Body of pancreas (tissue), 4 donors: ENCODE results near the gene DISP2. TPM values are rescaled to one million over a fixed set of nuclear protein-coding genes. Genes with fewer than 3 reads are reported as not detected.
A peak's percentile ranks its signal among the peaks of the same experiment; 100 is the strongest.

Source experiments
- ATAC-seq: fragments of 150-250 bp; one replicate; pipeline ENCODE4 v1.9.1; 2016
- DNase-seq, 4 donors: peaks; one replicate each; pipeline ENCODE4 v3.0.0-alpha.2; 2019
- H3K27ac ChIP-seq, 4 donors: fragments of 200-600 bp; sonication (generic); 1 replicate in 3 of 4; 2 replicates in 1 of 4; pipeline versions ENCODE4 v1.5.1 to v1.6.1; 2016 to 2019; ENCODE audit warnings: mild to moderate bottlenecking in 1 of 4, mixed read lengths in 1 of 4, moderate library complexity in 1 of 4
- H3K27me3 ChIP-seq, 2 donors: fragments of 200-600 bp; sonication (generic); one replicate each; pipeline ENCODE4 v1.6.0; 2016; ENCODE audit warnings: mild to moderate bottlenecking in 1 of 2
- H3K36me3 ChIP-seq, 2 donors: fragments of 200-600 bp; sonication (generic); replicated peaks in 1 of 2; 2 replicates each; pipeline ENCODE4 v1.5.1; 2016; ENCODE audit warnings: low read depth in 2 of 2; ENCODE audit not compliant: insufficient read depth in 1 of 2
- H3K4me1 ChIP-seq: fragments of 200-600 bp; sonication (generic); one replicate; pipeline ENCODE4 v1.6.0; 2016
- H3K4me3 ChIP-seq, 2 donors: fragments of 200-600 bp; sonication (generic); 1 replicate in 1 of 2; 2 replicates in 1 of 2; pipeline ENCODE4 v1.5.1; 2016 to 2019
- H3K9me3 ChIP-seq, 3 donors: fragments of 200-600 bp; sonication (generic); 1 replicate in 2 of 3; 2 replicates in 1 of 3; pipeline ENCODE4 v1.5.1; 2016
- CTCF ChIP-seq, 7 experiments: fragments of 450-650 bp in 4 of 7; fragments of 200-600 bp in 3 of 7; sonication (generic) in 3 of 7; IDR thresholded peaks; one replicate each; pipeline ENCODE4 v1.5.1; 2016 to 2019; ENCODE audit warnings: antibody characterized with exemption in 7 of 7
- POLR2A ChIP-seq, 3 donors: fragments of 450-650 bp; IDR thresholded peaks; one replicate each; pipeline ENCODE4 v1.6.1; 2016; ENCODE audit warnings: antibody characterized with exemption in 3 of 3, mild to moderate bottlenecking in 2 of 3
- WGBS, 2 donors: methylation state at CpG; one replicate each; pipeline ENCODE4 v1.1.5; 2017; 5-methylcytosine and 5-hydroxymethylcytosine counted together
- intact Hi-C: fragments of 100-400 bp; cut with DNase I; formaldehyde crosslinking; loops from one replicate; pipeline ENCODE4 v1.15.1; 2023
- total RNA-seq, 2 donors: library from RNA; depleted of rRNA; stranded (reverse); fragments of >200 nt; gene quantifications; one replicate each; pipeline ENCODE4 v1.1.0, GENCODE V29; 2016

DISP2 gene
- total RNA-seq, 2 donors from 2014 or later, result under 0.01 to 0.52 TPM

- Histone ChIP-seq H3K4me1 (peaks cover 24% of the 10 kb centered on the region), H3K27ac (no peak overlapping the region), H3K27me3 (no peaks in the 10 kb centered on the region), H3K4me3 (no peak overlapping the region), H3K36me3 (no peaks in the 10 kb centered on the region), H3K9me3 (no peaks in the 10 kb centered on the region)
- 18 to 25% methylated on average over 11 to 15 of the region's 15 CpGs for WGBS, 2 donors
- peak; percentile 66 to 73 (median 70) for DNase-seq
- intact Hi-C loops, result no loop called here
- ATAC-seq, result peak; percentile 31
- TF ChIP-seq POLR2A (IDR thresholded peaks at IDR 0.05) (no peak), CTCF (IDR thresholded peaks at IDR 0.05) (peak; percentile 70 to 81 (median 75))
Measured at GRCh38 chr15:40344631-40345120, 13.3 kb upstream of the DISP2 start.

- intact Hi-C loops, result no loop called here
- no peak for TF ChIP-seq POLR2A (IDR thresholded peaks at IDR 0.05)
- no peak for TF ChIP-seq CTCF (IDR thresholded peaks at IDR 0.05)
- no peak for DNase-seq
- no peak for ATAC-seq
- Histone ChIP-seq H3K36me3 (no peaks in the 10 kb centered on the region), H3K27ac (no peak overlapping the region), H3K4me1 (peaks cover 17% of the 10 kb centered on the region), H3K9me3 (no peaks in the 10 kb centered on the region), H3K4me3 (no peak overlapping the region), H3K27me3 (no peaks in the 10 kb centered on the region)
- WGBS, 2 donors, result 56 to 65% methylated on average over 10 of the region's 10 CpGs
Measured at GRCh38 chr15:40345225-40345866, 12.7 kb upstream of the DISP2 start.

- TF ChIP-seq CTCF (IDR thresholded peaks at IDR 0.05) (no peak), POLR2A (IDR thresholded peaks at IDR 0.05) (peak in 1 of 3 donors; percentile 7)
- Histone ChIP-seq H3K27me3 (no peaks in the 10 kb centered on the region), H3K27ac (no peak overlapping the region), H3K36me3 (no peaks in the 10 kb centered on the region), H3K4me3 (no peak overlapping the region), H3K4me1 (peaks cover 10% of the 10 kb centered on the region), H3K9me3 (no peaks in the 10 kb centered on the region)
- DNase-seq, result no peak
- ATAC-seq, result no peak
- intact Hi-C loops, result no loop called here
- WGBS, 2 donors, result 79% methylated on average over 3 to 6 of the region's 6 CpGs
Measured at GRCh38 chr15:40345867-40346578, 12.0 kb upstream of the DISP2 start.

GRCh38 chr15:40346579-40347558 lies 11.2 kb upstream of the DISP2 start:
- Histone ChIP-seq H3K9me3 (no peaks in the 10 kb centered on the region), H3K36me3 (no peaks in the 10 kb centered on the region), H3K4me1 (peaks cover 6% of the 10 kb centered on the region), H3K27me3 (no peaks in the 10 kb centered on the region), H3K4me3 (no peak overlapping the region), H3K27ac (no peak overlapping the region)
- intact Hi-C loops, result no loop called here
- ATAC-seq (no peak), DNase-seq (no peak)
- TF ChIP-seq POLR2A (IDR thresholded peaks at IDR 0.05), result no peak
- TF ChIP-seq CTCF (IDR thresholded peaks at IDR 0.05), result no peak
- WGBS, 2 donors, result 83 to 85% methylated on average over 15 of the region's 15 CpGs
